Caco-2 (cell line): Measurements from ENCODE around the gene ARHGEF1. TPM values are rescaled to one million over a fixed set of nuclear protein-coding genes. Genes with fewer than 3 reads are reported as not detected.

Source experiments
- BruUV-seq: library from RNA; stranded (reverse); fragments of 400-500 nt; replicated peaks from 2 replicates; lab custom pipeline; 2021; lab: Mats Ljungman, UMichigan
- CTCF ChIA-PET: fragments of 300-600 bp; sonication (Branson Sonifier 250); formaldehyde crosslinking; loops from one replicate; lab custom pipeline; 2022; ENCODE audit warnings: antibody characterized with exemption; lab: Charles Lee
- POLR2A ChIA-PET: fragments of 300-600 bp; sonication (Branson Sonifier 250); formaldehyde crosslinking; loops from one replicate; lab custom pipeline; 2022; ENCODE audit warnings: antibody characterized with exemption; lab: Charles Lee
- DNase-seq, 2 experiments: peaks; one replicate each; pipeline versions ENCODE4 v3.0.0 to v3.0.0-alpha.2; 2020 to 2022
- H3K27me3 ChIP-seq: replicated peaks from 2 replicates; pipeline ENCODE4 v1.6.0; 2011; ENCODE audit warnings: low read length; ENCODE audit not compliant: control insufficient read depth, insufficient read depth
- H3K36me3 ChIP-seq: 2 replicates; pipeline ENCODE4 v1.5.1; 2011; ENCODE audit warnings: low read length; ENCODE audit not compliant: control insufficient read depth, insufficient read depth
- H3K4me1 ChIP-seq: fragments of 250-450 bp; sonication (Bioruptor Pico); 2 replicates; pipeline ENCODE4 v1.5.1; 2020; ENCODE audit warnings: mild to moderate bottlenecking
- H3K4me3 ChIP-seq: 2 replicates; pipeline ENCODE4 v1.5.1; 2011; ENCODE audit warnings: low read depth, mild to moderate bottlenecking, control low read depth, low read length
- H3K9me3 ChIP-seq: fragments of 250-450 bp; sonication (Bioruptor Pico); 2 replicates; pipeline ENCODE4 v1.5.1; 2020; ENCODE audit warnings: mild to moderate bottlenecking, moderate library complexity
- H3K27ac Mint-ChIP-seq: one replicate; pipeline ENCODE4 v1.8.0; 2022; ENCODE audit warnings: mixed read lengths; ENCODE audit not compliant: unreplicated experiment
- H3K27me3 Mint-ChIP-seq: one replicate; pipeline ENCODE4 v1.8.0; 2022; ENCODE audit warnings: mixed read lengths; ENCODE audit not compliant: insufficient read depth, unreplicated experiment
- H3K36me3 Mint-ChIP-seq: one replicate; pipeline ENCODE4 v1.8.0; 2022; ENCODE audit warnings: mild to moderate bottlenecking, mixed read lengths; ENCODE audit not compliant: insufficient read depth, unreplicated experiment
- H3K4me1 Mint-ChIP-seq: one replicate; pipeline ENCODE4 v1.8.0; 2022; ENCODE audit warnings: low read depth, mixed read lengths; ENCODE audit not compliant: unreplicated experiment
- H3K4me3 Mint-ChIP-seq: one replicate; pipeline ENCODE4 v1.8.0; 2022; ENCODE audit warnings: mild to moderate bottlenecking, moderate library complexity, mixed read lengths; ENCODE audit not compliant: unreplicated experiment
- H3K9me3 Mint-ChIP-seq: one replicate; pipeline ENCODE4 v1.8.0; 2022; ENCODE audit warnings: mixed read lengths; ENCODE audit not compliant: unreplicated experiment
- intact Hi-C: fragments of 100-400 bp; cut with micrococcal nuclease; formaldehyde crosslinking; loops from one replicate; pipeline ENCODE4 v1.10.0; 2022; ENCODE audit not compliant: unreplicated experiment
- total RNA-seq: library from RNA; stranded (reverse); gene quantifications from 2 replicates; pipeline ENCODE4 v1.2.3, GENCODE V29; 2022
- TF ChIP-seq, protein P1 (sequence below), 2 experiments: fragments of 200-600 bp in 1 of 2; IDR thresholded peaks; 1 replicate in 1 of 2; 2 replicates in 1 of 2; pipeline versions ENCODE4 v1.5.1 to v1.8.0; 2011 to 2022; ENCODE audit warnings: antibody characterized with exemption in 1 of 2, control low read depth in 1 of 2, inconsistent platforms in 1 of 2, low read depth in 1 of 2, low read length in 1 of 2, mild to moderate bottlenecking in 1 of 2, moderate library complexity in 1 of 2; ENCODE audit not compliant: insufficient read depth in 1 of 2, severe bottlenecking in 1 of 2, unreplicated experiment in 1 of 2

The ARHGEF1 gene
- total RNA-seq, 1 experiment from 2014 or later: 63.5 TPM

DNA sequence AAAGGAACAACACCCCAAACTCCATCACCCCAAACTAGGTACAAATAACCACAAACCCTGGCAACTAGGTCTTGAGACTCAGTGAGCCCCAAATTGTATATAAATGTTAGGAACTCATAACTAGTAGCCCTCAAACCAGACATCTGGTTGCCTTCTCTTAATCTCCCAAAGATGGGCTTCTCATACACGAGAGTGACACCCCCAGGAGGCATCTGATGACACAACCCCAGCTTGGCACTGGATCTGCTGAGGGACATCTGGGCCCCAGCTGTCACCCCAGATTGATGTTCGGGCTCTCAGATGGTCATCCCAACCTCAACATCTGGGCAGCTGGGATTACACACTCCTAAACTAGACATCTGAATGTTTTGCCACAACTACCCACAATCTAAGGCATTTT lies 61.4 kb downstream of the ARHGEF1 start:
- Mint-ChIP-seq H3K9me3 (no peaks in the 10 kb centered on the region), H3K27me3 (no peaks in the 10 kb centered on the region), H3K36me3 (no peaks in the 10 kb centered on the region), H3K27ac (no peak overlapping the region), H3K4me3 (no peak overlapping the region), H3K4me1 (no peaks in the 10 kb centered on the region)
- intact Hi-C loops: no loop called here
- Histone ChIP-seq H3K4me3 (no peak overlapping the region), H3K27me3 (no peaks in the 10 kb centered on the region), H3K9me3 (no peaks in the 10 kb centered on the region), H3K36me3 (no peaks in the 10 kb centered on the region), H3K4me1 (no peaks in the 10 kb centered on the region)
- ChIA-PET CTCF (no interaction called here), POLR2A (no interaction called here)
- BruUV-seq: no TSS peak
- TF ChIP-seq, protein P1, sequence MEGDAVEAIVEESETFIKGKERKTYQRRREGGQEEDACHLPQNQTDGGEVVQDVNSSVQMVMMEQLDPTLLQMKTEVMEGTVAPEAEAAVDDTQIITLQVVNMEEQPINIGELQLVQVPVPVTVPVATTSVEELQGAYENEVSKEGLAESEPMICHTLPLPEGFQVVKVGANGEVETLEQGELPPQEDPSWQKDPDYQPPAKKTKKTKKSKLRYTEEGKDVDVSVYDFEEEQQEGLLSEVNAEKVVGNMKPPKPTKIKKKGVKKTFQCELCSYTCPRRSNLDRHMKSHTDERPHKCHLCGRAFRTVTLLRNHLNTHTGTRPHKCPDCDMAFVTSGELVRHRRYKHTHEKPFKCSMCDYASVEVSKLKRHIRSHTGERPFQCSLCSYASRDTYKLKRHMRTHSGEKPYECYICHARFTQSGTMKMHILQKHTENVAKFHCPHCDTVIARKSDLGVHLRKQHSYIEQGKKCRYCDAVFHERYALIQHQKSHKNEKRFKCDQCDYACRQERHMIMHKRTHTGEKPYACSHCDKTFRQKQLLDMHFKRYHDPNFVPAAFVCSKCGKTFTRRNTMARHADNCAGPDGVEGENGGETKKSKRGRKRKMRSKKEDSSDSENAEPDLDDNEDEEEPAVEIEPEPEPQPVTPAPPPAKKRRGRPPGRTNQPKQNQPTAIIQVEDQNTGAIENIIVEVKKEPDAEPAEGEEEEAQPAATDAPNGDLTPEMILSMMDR (IDR thresholded peaks at IDR 0.05; ENCODE audit: insufficient read depth in 1 of 2, low read depth in 1 of 2, low read length in 1 of 2, severe bottlenecking in 1 of 2, unreplicated experiment in 1 of 2): no peak
- no peak for DNase-seq

GRCh38 chr19:41945135-41945766 lies 62.3 kb downstream of the ARHGEF1 start:
- no peaks in the 10 kb centered on the region for H3K9me3 Mint-ChIP-seq
- no peaks in the 10 kb centered on the region for H3K27me3 Mint-ChIP-seq
- no peaks in the 10 kb centered on the region for H3K4me1 ChIP-seq
- TF ChIP-seq, protein P1 (IDR thresholded peaks at IDR 0.05; ENCODE audit: insufficient read depth in 1 of 2, low read depth in 1 of 2, low read length in 1 of 2, severe bottlenecking in 1 of 2, unreplicated experiment in 1 of 2): no peak
- no peaks in the 10 kb centered on the region for H3K36me3 Mint-ChIP-seq
- no peaks in the 10 kb centered on the region for H3K4me1 Mint-ChIP-seq
- CTCF ChIA-PET: interaction anchor here (0.9 kb wide), 1 partner anchor 72 kb away, joined by 3 read pairs; no protein-coding TSS in a partner anchor
- H3K4me3 Mint-ChIP-seq: no peak overlapping the region
- intact Hi-C loops: no loop called here
- DNase-seq: no peak
- H3K9me3 ChIP-seq: no peaks in the 10 kb centered on the region
- BruUV-seq: no TSS peak
- H3K27ac Mint-ChIP-seq: no peak overlapping the region
- POLR2A ChIA-PET: no interaction called here
- no peak overlapping the region for H3K4me3 ChIP-seq
- H3K36me3 ChIP-seq: no peaks in the 10 kb centered on the region
- H3K27me3 ChIP-seq: no peaks in the 10 kb centered on the region

DNA sequence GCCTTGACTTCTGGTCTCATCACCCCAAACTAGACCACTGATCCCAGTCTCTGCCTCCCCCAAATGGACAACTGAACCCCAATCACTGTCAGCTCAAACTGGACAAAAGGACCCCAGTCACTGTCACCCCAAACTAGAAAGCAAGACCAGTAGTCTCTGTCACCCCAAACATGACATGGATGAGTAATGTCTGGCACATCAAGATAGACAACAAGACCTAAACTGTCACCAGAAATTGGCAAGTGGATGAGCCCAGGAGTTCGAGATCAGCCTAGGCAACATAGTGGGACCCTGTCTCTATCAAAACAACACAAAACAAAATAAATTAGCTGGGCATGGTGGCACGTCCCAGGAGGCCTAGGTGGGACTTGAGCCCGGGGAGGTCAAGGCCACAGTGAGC lies 64.1 kb downstream of the ARHGEF1 start:
- H3K36me3 Mint-ChIP-seq: peaks cover 6% of the 10 kb centered on the region

More for the DNA sequence above, 64.1 kb downstream of the ARHGEF1 start:
- H3K27me3 Mint-ChIP-seq: no peaks in the 10 kb centered on the region
- CTCF ChIA-PET: no interaction called here
- H3K4me3 Mint-ChIP-seq: no peak overlapping the region
- no peak overlapping the region for H3K27ac Mint-ChIP-seq
- Histone ChIP-seq H3K4me1 (no peaks in the 10 kb centered on the region), H3K4me3 (no peak overlapping the region), H3K27me3 (no peaks in the 10 kb centered on the region), H3K9me3 (no peaks in the 10 kb centered on the region), H3K36me3 (no peaks in the 10 kb centered on the region)
- BruUV-seq: no TSS peak
- no peaks in the 10 kb centered on the region for H3K4me1 Mint-ChIP-seq
- H3K9me3 Mint-ChIP-seq: no peaks in the 10 kb centered on the region
- no peak for DNase-seq
- TF ChIP-seq, protein P1 (IDR thresholded peaks at IDR 0.05; ENCODE audit: insufficient read depth in 1 of 2, low read depth in 1 of 2, low read length in 1 of 2, severe bottlenecking in 1 of 2, unreplicated experiment in 1 of 2): no peak
- POLR2A ChIA-PET: no interaction called here
- intact Hi-C loops: no loop called here
